GM23338 (cell line): Measurements from ENCODE around the gene C19orf25. TPM values are rescaled to one million over a fixed set of nuclear protein-coding genes. Genes with fewer than 3 reads are reported as not detected.

ENCODE experiments used
- ATAC-seq: fragments of 200-7000 bp; cut with Tn5 transposase; 3 replicates; pipeline ENCODE4 v1.9.1; 2020
- DNase-seq: peaks from one replicate; pipeline ENCODE4 v3.0.0-alpha.2; 2015; ENCODE audit warnings: low spot score
- H2AFZ ChIP-seq: fragments of 200-600 bp; sonication (generic); 2 replicates; pipeline ENCODE4 v1.8.0; 2016; ENCODE audit warnings: antibody characterized with exemption, mild to moderate bottlenecking, moderate library complexity
- H3F3A ChIP-seq: fragments of 200-600 bp; sonication (generic); replicated peaks from 2 replicates; pipeline ENCODE4 v1.8.0; 2017; ENCODE audit warnings: antibody characterized with exemption, mixed run types, low read depth
- H3K27ac ChIP-seq: fragments of 200-600 bp; sonication (generic); 2 replicates; pipeline ENCODE4 v1.6.1; 2016; ENCODE audit warnings: low read depth
- H3K27me3 ChIP-seq: fragments of 200-600 bp; sonication (generic); 2 replicates; pipeline ENCODE4 v1.8.0; 2016; ENCODE audit warnings: mild to moderate bottlenecking, mixed run types, moderate library complexity; ENCODE audit not compliant: insufficient read depth
- H3K36me3 ChIP-seq: fragments of 200-600 bp; sonication (generic); 2 replicates; pipeline ENCODE4 v1.8.0; 2016; ENCODE audit warnings: mild to moderate bottlenecking; ENCODE audit not compliant: insufficient read depth
- H3K4me1 ChIP-seq: fragments of 200-600 bp; sonication (generic); 2 replicates; pipeline ENCODE4 v1.8.0; 2016; ENCODE audit warnings: mild to moderate bottlenecking, moderate library complexity; ENCODE audit not compliant: insufficient read depth
- H3K4me2 ChIP-seq: fragments of 200-600 bp; sonication (generic); 2 replicates; pipeline ENCODE4 v1.7.1; 2017; ENCODE audit warnings: mixed run types
- H3K4me3 ChIP-seq: fragments of 200-600 bp; sonication (generic); 2 replicates; pipeline ENCODE4 v1.6.1; 2016; ENCODE audit warnings: mixed run types
- H3K79me2 ChIP-seq: fragments of 200-600 bp; sonication (generic); replicated peaks from 2 replicates; pipeline ENCODE4 v1.8.0; 2017; ENCODE audit warnings: mild to moderate bottlenecking; ENCODE audit not compliant: insufficient read depth
- H3K9me2 ChIP-seq: fragments of 200-600 bp; sonication (generic); 2 replicates; pipeline ENCODE4 v1.8.0; 2017; ENCODE audit not compliant: insufficient read depth
- H4K20me1 ChIP-seq: fragments of 200-600 bp; sonication (generic); replicated peaks from 2 replicates; pipeline ENCODE4 v1.8.0; 2017; ENCODE audit warnings: mild to moderate bottlenecking; ENCODE audit not compliant: insufficient read depth
- H3K27ac Mint-ChIP-seq: 2 replicates; pipeline ENCODE4 v1.8.0; 2020; ENCODE audit warnings: inconsistent platforms, mild to moderate bottlenecking, moderate library complexity, mixed read lengths
- H3K27me3 Mint-ChIP-seq: 3 replicates; pipeline ENCODE4 v1.8.0; 2022; ENCODE audit warnings: low read depth, mild to moderate bottlenecking, moderate library complexity, mixed read lengths, inconsistent platforms; ENCODE audit not compliant: insufficient read depth, poor library complexity
- H3K36me3 Mint-ChIP-seq: 3 replicates; pipeline ENCODE4 v1.8.0; 2021; ENCODE audit warnings: low read depth, mild to moderate bottlenecking, inconsistent platforms, moderate library complexity, mixed read lengths
- H3K4me1 Mint-ChIP-seq: 3 replicates; pipeline ENCODE4 v1.8.0; 2020; ENCODE audit warnings: mild to moderate bottlenecking, inconsistent platforms, mixed read lengths
- H3K4me3 Mint-ChIP-seq: 3 replicates; pipeline ENCODE4 v1.8.0; 2021; ENCODE audit warnings: moderate library complexity, mild to moderate bottlenecking, inconsistent platforms, mixed read lengths
- H3K9me3 Mint-ChIP-seq: 3 replicates; pipeline ENCODE4 v1.8.0; 2020; ENCODE audit warnings: moderate library complexity, mild to moderate bottlenecking, inconsistent platforms, mixed read lengths
- CREB1 ChIP-seq: fragments of 250-450 bp; sonication (Bioruptor Pico); IDR thresholded peaks from 2 replicates; pipeline ENCODE4 v1.5.0; 2020; ENCODE audit warnings: low read depth, mild to moderate bottlenecking, moderate library complexity
- EZH2phosphoT487 ChIP-seq: fragments of 200-600 bp; sonication (generic); IDR thresholded peaks from one replicate; pipeline ENCODE4 v1.8.1; 2018; ENCODE audit warnings: antibody characterized with exemption; ENCODE audit not compliant: unreplicated experiment
- NANOG ChIP-seq: IDR thresholded peaks from 2 replicates; pipeline ENCODE4 v1.6.1; 2016; ENCODE audit warnings: antibody characterized with exemption, borderline replicate concordance
- POLR2AphosphoS5 ChIP-seq: IDR thresholded peaks from 2 replicates; pipeline ENCODE4 v1.6.1; 2016; ENCODE audit warnings: antibody characterized with exemption, low read depth
- REST ChIP-seq: IDR thresholded peaks from one replicate; pipeline ENCODE4 v1.6.1; 2018; ENCODE audit warnings: antibody characterized with exemption; ENCODE audit not compliant: unreplicated experiment
- ZNF114 ChIP-seq: fragments of 250-450 bp; sonication (Bioruptor Pico); IDR thresholded peaks from 2 replicates; pipeline ENCODE4 v1.5.0; 2020; ENCODE audit warnings: mild to moderate bottlenecking, moderate library complexity
- polyA plus RNA-seq: library from polyadenylated mRNA; unstranded; fragments of >200 nt; fragmentation: Nextera tagmentation; extraction: Ambion mirVana; gene quantifications from 2 replicates; pipeline ENCODE4 v1.2.1, GENCODE V29; 2016
- total RNA-seq: library from RNA; depleted of rRNA; stranded (reverse); fragments of >200 nt; shearing (Covaris generic); gene quantifications from 2 replicates; pipeline ENCODE4 v1.2.3, GENCODE V29; 2014

C19orf25 gene
- total and polyA plus RNA-seq, 2 experiments from 2014 or later, result 43.5 to 61.1 TPM

- H3K27me3 Mint-ChIP-seq, result peaks cover 61% of the 10 kb centered on the region
Observed at GRCh38 chr19:1447504-1447903, 31.5 kb downstream of the C19orf25 start.

GRCh38 chr19:1446713-1447481 is 32.1 kb downstream of the C19orf25 start:
- TF ChIP-seq REST (peak; percentile 99), NANOG (no peak), CREB1 (CRISPR knock-in tag) (peak; percentile 20; the same call in 1 of the 2 replicates)
- ATAC-seq (no peak), DNase-seq (peak; percentile 68)
- Histone ChIP-seq H4K20me1 (peaks cover 7% of the 10 kb centered on the region; the same call in 1 of the 2 replicates), H3K36me3 (no peaks in the 10 kb centered on the region), H3K4me3 (peak overlapping the region; percentile 83), H3K9me2 (no peaks in the 10 kb centered on the region), H3K4me2 (peak overlapping the region; percentile 78), H3K79me2 (0 out of 2 replicates have a peak, but pooled peaks cover 3% of the 10 kb centered on the region), H3K4me1 (peaks cover 24% of the 10 kb centered on the region; the same call in 1 of the 2 replicates), H3K27me3 (peaks cover 45% of the 10 kb centered on the region), H3K27ac (no peak overlapping the region), H3F3A (peaks cover 44% of the 10 kb centered on the region), H2AFZ (no peak overlapping the region)
- H3K4me1 Mint-ChIP-seq, result peaks cover 35% of the 10 kb centered on the region
- peaks cover 12% of the 10 kb centered on the region for H3K36me3 Mint-ChIP-seq
- H3K4me3 Mint-ChIP-seq, result peak overlapping the region; percentile 60
- H3K27me3 Mint-ChIP-seq, result peaks cover 59% of the 10 kb centered on the region
- no peaks in the 10 kb centered on the region; the same call in 2 of the 3 replicates for H3K9me3 Mint-ChIP-seq
- no peak overlapping the region for H3K27ac Mint-ChIP-seq

More at GRCh38 chr19:1447504-1447903, 31.5 kb downstream of the C19orf25 start:
- no peak for TF ChIP-seq POLR2AphosphoS5
- TF ChIP-seq ZNF114, result no peak
- no peak for TF ChIP-seq EZH2phosphoT487
- ATAC-seq, result no peak
- H3K4me2 ChIP-seq, result no peak overlapping the region
- no peak overlapping the region for H3K27ac ChIP-seq
- Mint-ChIP-seq H3K36me3 (peaks cover 6% of the 10 kb centered on the region), H3K27ac (no peak overlapping the region), H3K4me1 (peaks cover 34% of the 10 kb centered on the region), H3K4me3 (peak overlapping the region; percentile 37; the same call in 1 of the 3 replicates), H3K9me3 (no peaks in the 10 kb centered on the region; the same call in 2 of the 3 replicates)
- peaks cover 45% of the 10 kb centered on the region for H3K27me3 ChIP-seq
- no peaks in the 10 kb centered on the region for H3K9me2 ChIP-seq
- H3K4me1 ChIP-seq, result peaks cover 26% of the 10 kb centered on the region; the same call in 1 of the 2 replicates
- DNase-seq, result no peak
- H3K4me3 ChIP-seq, result peak overlapping the region; percentile 83; the same call in 1 of the 2 replicates
- 0 out of 2 replicates have a peak, but pooled peaks cover under 1% of the 10 kb centered on the region for H4K20me1 ChIP-seq
- H3F3A ChIP-seq, result peaks cover 39% of the 10 kb centered on the region
- 0 out of 2 replicates have a peak, but pooled peaks cover 3% of the 10 kb centered on the region for H3K79me2 ChIP-seq
- H2AFZ ChIP-seq, result no peak overlapping the region
- H3K36me3 ChIP-seq, result no peaks in the 10 kb centered on the region
